A673 (cell line): ENCODE data around the gene SAMD15.

Experiments used
- CTCF ChIP-seq: fragments of 300-800, 200-600 bp; sonication (generic); conservative IDR thresholded peaks from 2 replicates; pipeline ENCODE4 v1.5.1; 2017; ENCODE audit warnings: low read depth, mild to moderate bottlenecking, antibody characterized with exemption, low read length, moderate library complexity, mixed read lengths
- EZH2 ChIP-seq: fragments of 200-600 bp; sonication (generic); IDR thresholded peaks from 2 replicates; pipeline ENCODE4 v1.6.1; 2017; ENCODE audit warnings: borderline replicate concordance, low read depth, mild to moderate bottlenecking, mixed read lengths, antibody characterized with exemption, low read length; ENCODE audit not compliant: poor library complexity, severe bottlenecking

- TF ChIP-seq CTCF (no peak), EZH2 (no peak)
Measured at GRCh38 chr14:77400216-77400615, 23.0 kb downstream of the SAMD15 start.
